HL-60 (cell line): Measurements from ENCODE around the gene ZNF609.

Source experiments
- GABPA ChIP-seq: IDR thresholded peaks from 2 replicates; pipeline ENCODE4 v1.6.1; 2012; ENCODE audit warnings: low read depth
- POLR2AphosphoS5 ChIP-seq: IDR thresholded peaks from 2 replicates; pipeline ENCODE4 v1.6.1; 2012; ENCODE audit warnings: low read depth
- REST ChIP-seq: IDR thresholded peaks from 2 replicates; pipeline ENCODE4 v1.6.1; 2012; ENCODE audit warnings: low read depth; ENCODE audit not compliant: insufficient replicate concordance
- TF ChIP-seq, protein P1 (sequence below): IDR thresholded peaks from one replicate; pipeline ENCODE4 v1.5.1; 2011; ENCODE audit warnings: low read length, control low read depth, inconsistent platforms; ENCODE audit not compliant: insufficient read depth

DNA sequence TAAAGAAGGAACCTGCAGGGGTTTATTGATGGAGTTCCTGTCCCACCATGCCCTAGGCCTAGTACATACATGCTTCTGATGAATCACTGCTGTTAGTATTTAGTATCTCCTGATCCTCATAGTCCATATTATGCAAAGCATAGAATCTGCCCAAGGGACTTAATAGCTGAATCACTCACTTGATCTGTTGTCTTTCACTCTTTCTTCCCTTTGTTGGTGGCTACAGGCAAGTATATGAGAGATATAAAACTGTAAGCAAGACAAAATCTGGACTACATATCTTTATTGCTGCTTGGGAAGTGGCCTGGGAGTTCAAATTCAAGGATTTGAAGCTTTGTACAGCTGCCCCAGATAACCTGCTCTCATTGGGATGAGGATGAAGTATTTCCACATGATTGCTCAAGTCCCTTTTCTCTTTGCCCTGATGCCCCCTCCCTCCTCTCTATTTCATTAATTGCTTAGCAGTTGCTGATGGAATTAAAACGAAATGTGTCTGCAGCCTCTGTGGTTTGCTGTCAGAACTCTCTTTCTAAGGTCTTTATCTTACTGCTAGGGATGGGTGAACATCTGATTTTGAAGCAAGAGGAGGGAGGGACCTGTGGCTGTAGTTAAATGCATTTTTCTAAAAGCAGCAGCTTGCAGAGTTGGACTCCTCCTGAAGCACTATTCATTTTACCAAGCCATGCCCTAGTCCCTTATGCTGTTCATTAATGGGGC is 114.1 kb downstream of the ZNF609 start:
- TF ChIP-seq, protein P1, sequence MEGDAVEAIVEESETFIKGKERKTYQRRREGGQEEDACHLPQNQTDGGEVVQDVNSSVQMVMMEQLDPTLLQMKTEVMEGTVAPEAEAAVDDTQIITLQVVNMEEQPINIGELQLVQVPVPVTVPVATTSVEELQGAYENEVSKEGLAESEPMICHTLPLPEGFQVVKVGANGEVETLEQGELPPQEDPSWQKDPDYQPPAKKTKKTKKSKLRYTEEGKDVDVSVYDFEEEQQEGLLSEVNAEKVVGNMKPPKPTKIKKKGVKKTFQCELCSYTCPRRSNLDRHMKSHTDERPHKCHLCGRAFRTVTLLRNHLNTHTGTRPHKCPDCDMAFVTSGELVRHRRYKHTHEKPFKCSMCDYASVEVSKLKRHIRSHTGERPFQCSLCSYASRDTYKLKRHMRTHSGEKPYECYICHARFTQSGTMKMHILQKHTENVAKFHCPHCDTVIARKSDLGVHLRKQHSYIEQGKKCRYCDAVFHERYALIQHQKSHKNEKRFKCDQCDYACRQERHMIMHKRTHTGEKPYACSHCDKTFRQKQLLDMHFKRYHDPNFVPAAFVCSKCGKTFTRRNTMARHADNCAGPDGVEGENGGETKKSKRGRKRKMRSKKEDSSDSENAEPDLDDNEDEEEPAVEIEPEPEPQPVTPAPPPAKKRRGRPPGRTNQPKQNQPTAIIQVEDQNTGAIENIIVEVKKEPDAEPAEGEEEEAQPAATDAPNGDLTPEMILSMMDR = no peak
- TF ChIP-seq REST (no peak), POLR2AphosphoS5 (no peak), GABPA (no peak)
